HepG2 (cell line): ENCODE data around the gene AMIGO1. TPM values are rescaled to one million over a fixed set of nuclear protein-coding genes. Genes with fewer than 3 reads are reported as not detected.

Experiments used
- ATAC-seq: fragments of 200-7000 bp; cut with Tn5 transposase; 3 replicates; pipeline ENCODE4 v1.9.1; 2020; ENCODE audit warnings: mild to moderate bottlenecking, moderate library complexity
- BruUV-seq: library from RNA; stranded (reverse); fragments of 400-500 nt; replicated peaks from 2 replicates; lab custom pipeline; 2021; lab: Mats Ljungman, UMichigan
- CTCF ChIA-PET: fragments of 300-600 bp; formaldehyde crosslinking; extraction: SDS; loops from one replicate; lab custom pipeline; 2021; ENCODE audit warnings: low total read pairs, inconsistent platforms, low intra/inter-chr PET ratio; lab: Yijun Ruan, JAX
- POLR2A ChIA-PET: fragments of 350-600 bp; sonication (Branson Sonifier 250); formaldehyde crosslinking; loops from one replicate; lab custom pipeline; 2020; ENCODE audit warnings: antibody characterized with exemption, inconsistent platforms; lab: Yijun Ruan, JAX
- DNase-seq: peaks from one replicate; pipeline ENCODE4 v3.0.0-alpha.2; 2015; ENCODE audit warnings: low spot score
- FAIRE-seq: peaks from 3 replicates; lab custom pipeline; 2011; peaks lifted over from hg19 to GRCh38; lab: Jason Lieb, UNC
- H2AFZ ChIP-seq: one replicate; pipeline ENCODE4 v1.6.1; 2011; ENCODE audit warnings: low read length, inconsistent platforms
- H3K27ac ChIP-seq: fragments of 300-600 bp; 3 replicates; pipeline ENCODE4 v1.8.0; 2011; ENCODE audit warnings: mixed run types, mild to moderate bottlenecking, mixed read lengths, low read length, inconsistent platforms; ENCODE audit not compliant: insufficient read depth; ENCODE audit errors: extremely low read length
- H3K27me3 ChIP-seq, 2 experiments: fragments of 200-600 bp in 1 of 2; 2 replicates in 1 of 2; 3 replicates in 1 of 2; pipeline versions ENCODE4 v1.6.0 to v1.8.0; 2011; ENCODE audit warnings: low read length in 2 of 2, mild to moderate bottlenecking in 2 of 2, moderate library complexity in 2 of 2, inconsistent platforms in 1 of 2; ENCODE audit not compliant: insufficient read depth in 2 of 2, control insufficient read depth in 1 of 2
- H3K36me3 ChIP-seq, 2 experiments: fragments of 200-600 bp in 1 of 2; replicated peaks in 1 of 2; 2 replicates in 1 of 2; 3 replicates in 1 of 2; pipeline versions ENCODE4 v1.5.1 to v1.8.0; 2011; ENCODE audit warnings: low read length in 2 of 2, inconsistent platforms in 1 of 2; ENCODE audit not compliant: insufficient read depth in 2 of 2, control insufficient read depth in 1 of 2
- H3K4me1 ChIP-seq: 2 replicates; pipeline ENCODE4 v1.5.1; 2012; ENCODE audit warnings: low read length, inconsistent platforms; ENCODE audit not compliant: insufficient read depth
- H3K4me2 ChIP-seq: 2 replicates; pipeline ENCODE4 v1.6.0; 2011; ENCODE audit warnings: low read depth, low read length, inconsistent platforms
- H3K4me3 ChIP-seq, 3 experiments: fragments of 200-600 bp in 1 of 3; sonication (generic), shearing (Covaris generic) in 1 of 3; replicated peaks in 1 of 3; 2 replicates each; pipeline ENCODE4 v1.5.1; 2011 to 2016; ENCODE audit warnings: low read length in 3 of 3, inconsistent platforms in 2 of 3, low read depth in 2 of 3, mild to moderate bottlenecking in 2 of 3, control low read depth in 1 of 3, mixed read lengths in 1 of 3; ENCODE audit not compliant: insufficient read depth in 1 of 3
- H3K79me2 ChIP-seq: one replicate; pipeline ENCODE4 v1.6.1; 2011; ENCODE audit warnings: low read length, inconsistent platforms; ENCODE audit not compliant: insufficient read depth
- H3K9ac ChIP-seq: 2 replicates; pipeline ENCODE4 v1.6.0; 2011; ENCODE audit warnings: mild to moderate bottlenecking, low read depth, low read length, inconsistent platforms; ENCODE audit not compliant: insufficient read depth
- H3K9me3 ChIP-seq: 2 replicates; pipeline ENCODE4 v1.5.1; 2012; ENCODE audit warnings: mild to moderate bottlenecking, low read length
- H4K20me1 ChIP-seq: 2 replicates; pipeline ENCODE4 v1.6.0; 2011; ENCODE audit warnings: inconsistent platforms, mild to moderate bottlenecking, low read length, moderate library complexity; ENCODE audit not compliant: insufficient read depth
- GABPB1 ChIP-seq: IDR thresholded peaks from 2 replicates; pipeline ENCODE4 v1.6.1; 2016; ENCODE audit warnings: mild to moderate bottlenecking, missing genetic modification reagents, moderate library complexity, missing compliant biosample characterization
- HES4 ChIP-seq: sonication (generic); formaldehyde crosslinking; IDR thresholded peaks from 2 replicates; pipeline ENCODE4 v1.9.0; 2021; ENCODE audit warnings: mild to moderate bottlenecking, missing genetic modification reagents, borderline replicate concordance
- KLF9 ChIP-seq: IDR thresholded peaks from 2 replicates; pipeline ENCODE4 v1.6.1; 2016; ENCODE audit warnings: low read depth
- PHF8 ChIP-seq: sonication (generic); formaldehyde crosslinking; IDR thresholded peaks from 2 replicates; pipeline ENCODE4 v1.5.0; 2020; ENCODE audit warnings: missing genetic modification reagents
- SMC3 ChIP-seq: IDR thresholded peaks from 2 replicates; pipeline ENCODE4 v1.6.1; 2011; ENCODE audit warnings: low read length, improper control_type of control experiment
- STAG1 ChIP-seq: sonication (generic); formaldehyde crosslinking; IDR thresholded peaks from 2 replicates; pipeline ENCODE4 v1.4.0; 2020; ENCODE audit warnings: missing genetic modification reagents
- XRCC5 ChIP-seq: fragments of 200-400 bp; formaldehyde crosslinking; optimal IDR thresholded peaks from 2 replicates; pipeline ENCODE3; 2017; ENCODE audit warnings: mild to moderate bottlenecking, low read length
- WGBS: methylation state at CpG from one replicate; pipeline ENCODE4 v1.1.6; 2017; ENCODE audit warnings: low lambda C conversion rate; 5-methylcytosine and 5-hydroxymethylcytosine counted together
- in situ Hi-C: cut with HindIII; loops from 2 replicates; pipeline ENCODE4 v1.10.0; 2017; ENCODE audit warnings: low pct_unique_long_range_greater_than_20kb; ENCODE audit not compliant: extremely low pct_ligation_motif_present
- intact Hi-C: fragments of 100-400 bp; cut with micrococcal nuclease; formaldehyde crosslinking; loops from one replicate; pipeline ENCODE4 v1.10.0; 2022; ENCODE audit not compliant: unreplicated experiment
- polyA plus RNA-seq, 8 experiments: library from polyadenylated mRNA; depleted of rRNA in 3 of 8; stranded (reverse) in 7 of 8; unstranded in 1 of 8; fragments of >200 nt; fragmentation: Illumina TruSeq in 4 of 8; extraction: Trizol in 4 of 8; gene quantifications; 2 replicates each; pipeline versions ENCODE4 v1.2.1 to v1.2.3, GENCODE V29; 2011 to 2016; ENCODE audit warnings: low read depth in 4 of 8, missing spikeins in 1 of 8, mixed read lengths in 1 of 8; ENCODE audit not compliant: insufficient read depth in 1 of 8
- total RNA-seq, 5 experiments: library from RNA; depleted of rRNA; stranded (reverse); fragments of >200 nt; fragmentation: Illumina TruSeq; extraction: Trizol; gene quantifications; 2 replicates each; pipeline ENCODE4 v1.2.3, GENCODE V29; 2016; ENCODE audit warnings: low read depth in 1 of 5
- TF ChIP-seq, protein P1 (sequence below): sonication (generic); formaldehyde crosslinking; IDR thresholded peaks from 2 replicates; pipeline ENCODE4 v1.5.0; 2020; ENCODE audit warnings: mild to moderate bottlenecking, missing genetic modification reagents, moderate library complexity

The AMIGO1 gene
- total and polyA plus RNA-seq, 2 of the 13 experiments (the other 11 are each of a cell fraction or from before 2014, with no cell fraction given), result 0.40 to 1.3 TPM

DNA sequence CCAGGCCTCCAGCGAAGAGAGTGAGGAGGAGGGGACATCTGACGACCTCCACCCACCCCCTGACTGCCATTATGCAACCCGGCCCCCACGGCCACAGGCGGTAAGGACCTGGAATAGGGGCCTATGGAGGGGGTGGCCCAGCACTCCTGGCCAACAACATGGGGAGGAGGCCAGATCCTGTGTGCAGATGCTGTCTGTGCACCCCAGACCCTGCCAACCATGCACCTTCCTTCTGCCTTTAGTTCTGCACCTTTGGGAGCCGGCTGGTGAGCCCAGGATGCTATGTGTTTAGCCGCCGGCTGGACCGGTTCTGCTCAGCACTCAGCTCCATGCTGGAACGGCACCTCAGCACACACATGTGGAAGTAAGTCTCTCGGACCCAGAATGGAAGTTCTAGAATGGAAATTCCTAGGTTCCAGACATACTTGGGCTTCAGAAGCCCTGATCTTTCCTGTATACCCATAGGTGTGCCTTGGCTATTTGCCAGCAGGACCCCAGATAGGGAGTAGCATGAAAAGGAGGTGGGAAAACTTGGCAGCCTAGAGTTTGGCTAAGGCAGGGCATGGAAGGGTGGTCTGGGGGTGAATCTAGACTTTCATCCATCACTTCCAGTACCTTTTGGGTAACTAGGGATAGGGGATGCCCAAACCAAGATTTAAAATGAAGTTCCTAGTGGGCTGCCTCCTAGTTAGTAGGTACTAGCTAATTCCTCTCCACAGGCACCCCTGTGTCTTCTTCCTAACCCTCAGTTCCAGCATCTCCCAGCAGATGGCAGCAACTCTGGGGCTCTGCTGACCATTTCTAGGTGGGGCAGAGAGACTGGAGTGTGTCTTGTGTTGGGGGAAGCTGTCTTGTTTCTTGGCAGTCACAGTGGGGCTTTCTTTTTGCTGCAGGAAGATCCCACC, 19.2 kb downstream of the AMIGO1 start:
- WGBS, result 90% methylated on average over 5 of the region's 11 CpGs
- CTCF ChIA-PET, result interaction anchor here (0.6 to 1.8 kb wide), 2 partner anchors 41 to 106 kb away, joined by 3 to 45 read pairs; no protein-coding TSS in a partner anchor
- peak; percentile 45 for DNase-seq
- H3K79me2 ChIP-seq, result no peaks in the 10 kb centered on the region
- H3K9ac ChIP-seq, result no peak overlapping the region
- no peak overlapping the region for H3K4me2 ChIP-seq
- peak; percentile 89 for FAIRE-seq
- H4K20me1 ChIP-seq, result no peaks in the 10 kb centered on the region
- no peak overlapping the region for H3K27ac ChIP-seq
- H3K27me3 ChIP-seq, result no peaks in the 10 kb centered on the region
- in situ Hi-C loops, result loop anchor here (5.0 kb wide), 1 partner anchor 42 kb away; no protein-coding TSS in a partner anchor
- peak; percentile 44 for ATAC-seq
- no peaks in the 10 kb centered on the region; a peak in 2 of 5 replicates for H3K36me3 ChIP-seq
- no peak overlapping the region for H3K4me3 ChIP-seq
- H2AFZ ChIP-seq, result no peak overlapping the region
- POLR2A ChIA-PET, result interaction anchor here (0.6 to 1.4 kb wide), 2 partner anchors 41 to 71 kb away, joined by 4 to 18 read pairs; no protein-coding TSS in a partner anchor
- intact Hi-C loops, result loop anchor here (5.0 kb wide), 1 partner anchor 63 kb away; the partner anchor contains the start of gene PSMA5
- H3K9me3 ChIP-seq, result no peaks in the 10 kb centered on the region
- TF ChIP-seq STAG1, result peak; percentile 54
- peak; percentile 73 for TF ChIP-seq SMC3
- TF ChIP-seq XRCC5, result peak; percentile 73
- TF ChIP-seq HES4 (CRISPR knock-in tag), result no peak
- TF ChIP-seq PHF8 (CRISPR knock-in tag), result no peak
- TF ChIP-seq, protein P1, sequence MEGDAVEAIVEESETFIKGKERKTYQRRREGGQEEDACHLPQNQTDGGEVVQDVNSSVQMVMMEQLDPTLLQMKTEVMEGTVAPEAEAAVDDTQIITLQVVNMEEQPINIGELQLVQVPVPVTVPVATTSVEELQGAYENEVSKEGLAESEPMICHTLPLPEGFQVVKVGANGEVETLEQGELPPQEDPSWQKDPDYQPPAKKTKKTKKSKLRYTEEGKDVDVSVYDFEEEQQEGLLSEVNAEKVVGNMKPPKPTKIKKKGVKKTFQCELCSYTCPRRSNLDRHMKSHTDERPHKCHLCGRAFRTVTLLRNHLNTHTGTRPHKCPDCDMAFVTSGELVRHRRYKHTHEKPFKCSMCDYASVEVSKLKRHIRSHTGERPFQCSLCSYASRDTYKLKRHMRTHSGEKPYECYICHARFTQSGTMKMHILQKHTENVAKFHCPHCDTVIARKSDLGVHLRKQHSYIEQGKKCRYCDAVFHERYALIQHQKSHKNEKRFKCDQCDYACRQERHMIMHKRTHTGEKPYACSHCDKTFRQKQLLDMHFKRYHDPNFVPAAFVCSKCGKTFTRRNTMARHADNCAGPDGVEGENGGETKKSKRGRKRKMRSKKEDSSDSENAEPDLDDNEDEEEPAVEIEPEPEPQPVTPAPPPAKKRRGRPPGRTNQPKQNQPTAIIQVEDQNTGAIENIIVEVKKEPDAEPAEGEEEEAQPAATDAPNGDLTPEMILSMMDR (CRISPR knock-in tag), result peak; percentile 76
- no peak for TF ChIP-seq KLF9 (CRISPR knock-in tag)
- TF ChIP-seq GABPB1 (CRISPR knock-in tag), result 0 out of 2 replicates have a peak, but pooled peaks have one; percentile 10
- no TSS peak for BruUV-seq
- H3K4me1 ChIP-seq, result peaks cover 19% of the 10 kb centered on the region
